ENCODE measurements around the gene ZNF516. TPM values are rescaled to one million over a fixed set of nuclear protein-coding genes. Genes with fewer than 3 reads are reported as not detected.

Gene ZNF516
- total and polyA plus RNA-seq, 2 of the 13 experiments (the other 11 are each of a cell fraction or from before 2014, with no cell fraction given) = 16.6 to 18.7 TPM

DNA sequence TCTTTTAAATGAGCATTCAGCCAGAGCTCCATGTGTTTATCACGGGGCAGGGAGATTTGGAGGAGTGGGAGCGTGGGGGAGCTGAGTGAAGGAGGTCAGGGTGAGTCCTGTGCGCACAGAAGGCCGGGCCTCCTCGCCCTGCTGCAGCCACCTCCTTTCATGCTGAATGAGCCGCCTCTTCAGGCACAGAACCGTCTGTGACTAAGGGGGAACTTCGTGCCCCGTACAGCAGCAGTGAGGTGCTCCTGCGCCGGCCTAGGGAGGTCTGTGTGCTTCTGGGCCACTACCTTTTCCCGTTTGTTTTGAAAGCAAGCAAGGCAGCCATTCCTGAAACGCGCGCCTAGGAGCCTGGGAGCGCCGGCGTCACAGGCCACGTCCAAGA is 27.1 kb upstream of the ZNF516 start:
- ATAC-seq (no peak), DNase-seq (ENCODE audit: low spot score) (no peak), FAIRE-seq (no peak)
- Histone ChIP-seq H3K79me2 (ENCODE audit: insufficient read depth, low read length) (no peaks in the 10 kb centered on the region), H3K27ac (ENCODE audit: extremely low read length, insufficient read depth, low read length) (no peak overlapping the region), H3K4me1 (ENCODE audit: insufficient read depth, low read length) (peaks cover 20% of the 10 kb centered on the region), H4K20me1 (ENCODE audit: insufficient read depth, low read length) (no peaks in the 10 kb centered on the region), H3K4me2 (ENCODE audit: low read depth, low read length) (no peak overlapping the region), H3K9me3 (ENCODE audit: low read length) (no peaks in the 10 kb centered on the region), H3K4me3 (replicated peaks in 1 of 3; ENCODE audit: insufficient read depth in 1 of 3, low read depth in 2 of 3, low read length in 3 of 3) (no peak overlapping the region), H3K9ac (ENCODE audit: insufficient read depth, low read depth, low read length) (no peak overlapping the region), H3K27me3 (ENCODE audit: control insufficient read depth in 1 of 2, insufficient read depth in 2 of 2, low read length in 2 of 2) (peaks cover 2 to 51% of the 10 kb centered on the region in 2 experiments), H2AFZ (ENCODE audit: low read length) (no peak overlapping the region), H3K36me3 (replicated peaks in 1 of 2; ENCODE audit: control insufficient read depth in 1 of 2, insufficient read depth in 2 of 2, low read length in 2 of 2) (no peaks in the 10 kb centered on the region)
- POLR2A ChIA-PET = no interaction called here
- CTCF ChIA-PET (ENCODE audit: low intra/inter-chr PET ratio, low total read pairs) = no interaction called here
- 72% methylated on average over 15 of the region's 19 CpGs for WGBS (ENCODE audit: low lambda C conversion rate)
- intact Hi-C loops (cut with micrococcal nuclease; ENCODE audit: unreplicated experiment) = no loop called here
- BruUV-seq (replicated peaks) = no TSS peak
- in situ Hi-C loops (cut with HindIII; ENCODE audit: extremely low pct_ligation_motif_present, low pct_unique_long_range_greater_than_20kb) = no loop called here
- no peak for TF ChIP-seq CEBPB (IDR thresholded peaks at IDR 0.05; ENCODE audit: borderline replicate concordance, low read depth, low read length)
- TF ChIP-seq CENPT (CRISPR knock-in tag; IDR thresholded peaks at IDR 0.05; ENCODE audit: low read depth) = no peak
- TF ChIP-seq NR2F6 (IDR thresholded peaks at IDR 0.05) = no peak
- TF ChIP-seq NR2F6 (CRISPR knock-in tag; IDR thresholded peaks at IDR 0.05) = no peak
- TF ChIP-seq ATM (IDR thresholded peaks at IDR 0.05; ENCODE audit: borderline replicate concordance) = no peak
- TF ChIP-seq, protein P1, sequence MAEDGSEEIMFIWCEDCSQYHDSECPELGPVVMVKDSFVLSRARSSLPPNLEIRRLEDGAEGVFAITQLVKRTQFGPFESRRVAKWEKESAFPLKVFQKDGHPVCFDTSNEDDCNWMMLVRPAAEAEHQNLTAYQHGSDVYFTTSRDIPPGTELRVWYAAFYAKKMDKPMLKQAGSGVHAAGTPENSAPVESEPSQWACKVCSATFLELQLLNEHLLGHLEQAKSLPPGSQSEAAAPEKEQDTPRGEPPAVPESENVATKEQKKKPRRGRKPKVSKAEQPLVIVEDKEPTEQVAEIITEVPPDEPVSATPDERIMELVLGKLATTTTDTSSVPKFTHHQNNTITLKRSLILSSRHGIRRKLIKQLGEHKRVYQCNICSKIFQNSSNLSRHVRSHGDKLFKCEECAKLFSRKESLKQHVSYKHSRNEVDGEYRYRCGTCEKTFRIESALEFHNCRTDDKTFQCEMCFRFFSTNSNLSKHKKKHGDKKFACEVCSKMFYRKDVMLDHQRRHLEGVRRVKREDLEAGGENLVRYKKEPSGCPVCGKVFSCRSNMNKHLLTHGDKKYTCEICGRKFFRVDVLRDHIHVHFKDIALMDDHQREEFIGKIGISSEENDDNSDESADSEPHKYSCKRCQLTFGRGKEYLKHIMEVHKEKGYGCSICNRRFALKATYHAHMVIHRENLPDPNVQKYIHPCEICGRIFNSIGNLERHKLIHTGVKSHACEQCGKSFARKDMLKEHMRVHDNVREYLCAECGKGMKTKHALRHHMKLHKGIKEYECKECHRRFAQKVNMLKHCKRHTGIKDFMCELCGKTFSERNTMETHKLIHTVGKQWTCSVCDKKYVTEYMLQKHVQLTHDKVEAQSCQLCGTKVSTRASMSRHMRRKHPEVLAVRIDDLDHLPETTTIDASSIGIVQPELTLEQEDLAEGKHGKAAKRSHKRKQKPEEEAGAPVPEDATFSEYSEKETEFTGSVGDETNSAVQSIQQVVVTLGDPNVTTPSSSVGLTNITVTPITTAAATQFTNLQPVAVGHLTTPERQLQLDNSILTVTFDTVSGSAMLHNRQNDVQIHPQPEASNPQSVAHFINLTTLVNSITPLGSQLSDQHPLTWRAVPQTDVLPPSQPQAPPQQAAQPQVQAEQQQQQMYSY (CRISPR knock-in tag; IDR thresholded peaks at IDR 0.05) = no peak
- TF ChIP-seq NFE2L1 (CRISPR knock-in tag; IDR thresholded peaks at IDR 0.05; ENCODE audit: borderline replicate concordance) = no peak
- no peak for TF ChIP-seq SP5 (CRISPR knock-in tag; IDR thresholded peaks at IDR 0.05; ENCODE audit: borderline replicate concordance, low read depth)
- TF ChIP-seq HDAC2 (CRISPR knock-in tag; IDR thresholded peaks at IDR 0.05) = no peak
- no peak for TF ChIP-seq HNRNPUL1 (IDR thresholded peaks at IDR 0.05; ENCODE audit: low read depth, low read length)
- TF ChIP-seq ZNF383 (CRISPR knock-in tag; IDR thresholded peaks at IDR 0.05; ENCODE audit: borderline replicate concordance) = no peak
- no peak for TF ChIP-seq ZNF20 (CRISPR knock-in tag; IDR thresholded peaks at IDR 0.05)
- TF ChIP-seq, protein P2, sequence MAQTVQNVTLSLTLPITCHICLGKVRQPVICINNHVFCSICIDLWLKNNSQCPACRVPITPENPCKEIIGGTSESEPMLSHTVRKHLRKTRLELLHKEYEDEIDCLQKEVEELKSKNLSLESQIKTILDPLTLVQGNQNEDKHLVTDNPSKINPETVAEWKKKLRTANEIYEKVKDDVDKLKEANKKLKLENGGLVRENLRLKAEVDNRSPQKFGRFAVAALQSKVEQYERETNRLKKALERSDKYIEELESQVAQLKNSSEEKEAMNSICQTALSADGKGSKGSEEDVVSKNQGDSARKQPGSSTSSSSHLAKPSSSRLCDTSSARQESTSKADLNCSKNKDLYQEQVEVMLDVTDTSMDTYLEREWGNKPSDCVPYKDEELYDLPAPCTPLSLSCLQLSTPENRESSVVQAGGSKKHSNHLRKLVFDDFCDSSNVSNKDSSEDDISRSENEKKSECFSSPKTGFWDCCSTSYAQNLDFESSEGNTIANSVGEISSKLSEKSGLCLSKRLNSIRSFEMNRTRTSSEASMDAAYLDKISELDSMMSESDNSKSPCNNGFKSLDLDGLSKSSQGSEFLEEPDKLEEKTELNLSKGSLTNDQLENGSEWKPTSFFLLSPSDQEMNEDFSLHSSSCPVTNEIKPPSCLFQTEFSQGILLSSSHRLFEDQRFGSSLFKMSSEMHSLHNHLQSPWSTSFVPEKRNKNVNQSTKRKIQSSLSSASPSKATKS (CRISPR knock-in tag; IDR thresholded peaks at IDR 0.05) = no peak
- no peak for TF ChIP-seq YEATS2 (CRISPR knock-in tag; IDR thresholded peaks at IDR 0.05; ENCODE audit: borderline replicate concordance)
- TF ChIP-seq RAD51 (IDR thresholded peaks at IDR 0.05; ENCODE audit: borderline replicate concordance) = no peak
- TF ChIP-seq ZNF781 (CRISPR knock-in tag; IDR thresholded peaks at IDR 0.05; ENCODE audit: borderline replicate concordance, not compliant biosample characterization) = no peak
- TF ChIP-seq, protein P3, sequence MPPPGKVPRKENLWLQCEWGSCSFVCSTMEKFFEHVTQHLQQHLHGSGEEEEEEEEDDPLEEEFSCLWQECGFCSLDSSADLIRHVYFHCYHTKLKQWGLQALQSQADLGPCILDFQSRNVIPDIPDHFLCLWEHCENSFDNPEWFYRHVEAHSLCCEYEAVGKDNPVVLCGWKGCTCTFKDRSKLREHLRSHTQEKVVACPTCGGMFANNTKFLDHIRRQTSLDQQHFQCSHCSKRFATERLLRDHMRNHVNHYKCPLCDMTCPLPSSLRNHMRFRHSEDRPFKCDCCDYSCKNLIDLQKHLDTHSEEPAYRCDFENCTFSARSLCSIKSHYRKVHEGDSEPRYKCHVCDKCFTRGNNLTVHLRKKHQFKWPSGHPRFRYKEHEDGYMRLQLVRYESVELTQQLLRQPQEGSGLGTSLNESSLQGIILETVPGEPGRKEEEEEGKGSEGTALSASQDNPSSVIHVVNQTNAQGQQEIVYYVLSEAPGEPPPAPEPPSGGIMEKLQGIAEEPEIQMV (CRISPR knock-in tag; IDR thresholded peaks at IDR 0.05; ENCODE audit: low read depth) = no peak
- TF ChIP-seq, protein P4, sequence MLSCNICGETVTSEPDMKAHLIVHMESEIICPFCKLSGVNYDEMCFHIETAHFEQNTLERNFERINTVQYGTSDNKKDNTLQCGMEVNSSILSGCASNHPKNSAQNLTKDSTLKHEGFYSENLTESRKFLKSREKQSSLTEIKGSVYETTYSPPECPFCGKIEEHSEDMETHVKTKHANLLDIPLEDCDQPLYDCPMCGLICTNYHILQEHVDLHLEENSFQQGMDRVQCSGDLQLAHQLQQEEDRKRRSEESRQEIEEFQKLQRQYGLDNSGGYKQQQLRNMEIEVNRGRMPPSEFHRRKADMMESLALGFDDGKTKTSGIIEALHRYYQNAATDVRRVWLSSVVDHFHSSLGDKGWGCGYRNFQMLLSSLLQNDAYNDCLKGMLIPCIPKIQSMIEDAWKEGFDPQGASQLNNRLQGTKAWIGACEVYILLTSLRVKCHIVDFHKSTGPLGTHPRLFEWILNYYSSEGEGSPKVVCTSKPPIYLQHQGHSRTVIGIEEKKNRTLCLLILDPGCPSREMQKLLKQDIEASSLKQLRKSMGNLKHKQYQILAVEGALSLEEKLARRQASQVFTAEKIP (CRISPR knock-in tag; IDR thresholded peaks at IDR 0.05; ENCODE audit: borderline replicate concordance) = no peak
